HFFc6 (cell line): ENCODE data around the gene FRMD3. TPM values are rescaled to one million over a fixed set of nuclear protein-coding genes. Genes with fewer than 3 reads are reported as not detected.

Experiments
- DNase-seq: peaks from one replicate; pipeline ENCODE4 v3.0.0-alpha.2; 2018
- H3K27ac Mint-ChIP-seq: 2 replicates; pipeline ENCODE4 v1.8.0; 2020; ENCODE audit warnings: mild to moderate bottlenecking, mixed read lengths
- H3K27me3 Mint-ChIP-seq: 2 replicates; pipeline ENCODE4 v1.8.0; 2021; ENCODE audit warnings: mild to moderate bottlenecking, moderate library complexity, mixed read lengths; ENCODE audit not compliant: insufficient read depth
- H3K36me3 Mint-ChIP-seq: 2 replicates; pipeline ENCODE4 v1.8.0; 2021; ENCODE audit warnings: low read depth, mixed read lengths
- H3K4me1 Mint-ChIP-seq: 2 replicates; pipeline ENCODE4 v1.8.0; 2020; ENCODE audit warnings: low read depth, mixed read lengths
- H3K4me3 Mint-ChIP-seq: 2 replicates; pipeline ENCODE4 v1.8.0; 2020; ENCODE audit warnings: mild to moderate bottlenecking, moderate library complexity, mixed read lengths
- H3K9me3 Mint-ChIP-seq: 2 replicates; pipeline ENCODE4 v1.8.0; 2020; ENCODE audit warnings: mild to moderate bottlenecking, mixed read lengths
- CTCF ChIP-seq: fragments of 200-600 bp; sonication (generic); IDR thresholded peaks from 2 replicates; pipeline ENCODE4 v1.5.0; 2021; ENCODE audit warnings: antibody characterized with exemption, mild to moderate bottlenecking
- total RNA-seq, 6 experiments: library from RNA; stranded (reverse); fragmentation: NEBNext Ultra II Directional; extraction: Animal tissue kit (Norgen Biotek cat#: 25700); gene quantifications; 2 replicates in 1 of 6; 3 replicates in 5 of 6; pipeline ENCODE4 v1.2.3, GENCODE V29; 2021

FRMD3 gene
- total RNA-seq, 6 experiments from 2014 or later, result 4.0 to 14.9 (median 12.7) TPM

DNA sequence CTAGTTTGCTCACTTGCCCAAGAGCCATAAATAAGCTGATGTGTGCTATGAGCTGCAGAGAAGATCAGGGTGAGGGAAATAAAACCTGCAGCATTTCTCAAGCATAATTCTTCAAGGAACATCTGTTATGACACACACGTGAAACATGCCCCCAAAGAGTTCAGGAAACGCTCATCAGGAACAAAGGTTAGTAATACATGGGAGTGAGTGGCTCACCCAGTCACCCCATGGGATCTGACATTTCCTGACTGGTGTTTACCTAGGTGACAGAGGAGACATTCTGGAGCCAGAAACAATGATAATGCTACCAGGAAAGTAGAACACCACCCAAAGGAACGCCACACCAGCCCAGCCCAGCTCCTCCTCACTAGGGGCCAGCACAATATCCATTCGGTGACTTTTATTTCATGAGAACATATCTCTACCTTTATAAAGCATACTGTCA is 66.0 kb downstream of the FRMD3 start:
- Mint-ChIP-seq H3K36me3 (no peaks in the 10 kb centered on the region), H3K27me3 (peaks cover 3% of the 10 kb centered on the region; the same call in 1 of the 2 replicates), H3K4me1 (peaks cover 89% of the 10 kb centered on the region), H3K9me3 (no peaks in the 10 kb centered on the region), H3K4me3 (peak overlapping the region; percentile 70; the same call in 1 of the 2 replicates), H3K27ac (peak overlapping the region; percentile 87)
- DNase-seq, result peak; percentile 68
- no peak for TF ChIP-seq CTCF

DNA sequence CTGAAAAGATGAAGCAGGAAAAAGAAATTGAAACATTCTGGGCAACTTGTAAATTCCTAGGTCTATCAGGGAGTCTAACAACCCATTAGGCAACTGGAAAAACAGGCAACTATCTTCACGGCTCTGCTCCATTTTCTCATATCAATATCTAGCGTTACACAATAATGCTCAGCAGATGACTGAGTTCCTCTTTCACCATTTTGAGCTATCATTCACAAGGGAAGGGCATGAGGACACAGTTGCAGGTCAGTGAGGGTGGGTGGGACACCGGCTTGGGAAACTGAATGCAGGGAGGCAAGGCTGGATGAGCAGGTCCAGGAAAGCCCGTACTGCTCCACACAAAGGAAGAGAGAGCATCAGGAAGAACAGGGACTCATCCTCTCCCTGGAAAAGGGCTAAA is 67.0 kb downstream of the FRMD3 start:
- no peak for TF ChIP-seq CTCF
- Mint-ChIP-seq H3K27ac (peak overlapping the region; percentile 87), H3K9me3 (no peaks in the 10 kb centered on the region), H3K27me3 (peaks cover 3% of the 10 kb centered on the region; the same call in 1 of the 2 replicates), H3K36me3 (no peaks in the 10 kb centered on the region), H3K4me3 (peak overlapping the region; percentile 51; the same call in 1 of the 2 replicates), H3K4me1 (peaks cover 89% of the 10 kb centered on the region)
- DNase-seq, result no peak

DNA sequence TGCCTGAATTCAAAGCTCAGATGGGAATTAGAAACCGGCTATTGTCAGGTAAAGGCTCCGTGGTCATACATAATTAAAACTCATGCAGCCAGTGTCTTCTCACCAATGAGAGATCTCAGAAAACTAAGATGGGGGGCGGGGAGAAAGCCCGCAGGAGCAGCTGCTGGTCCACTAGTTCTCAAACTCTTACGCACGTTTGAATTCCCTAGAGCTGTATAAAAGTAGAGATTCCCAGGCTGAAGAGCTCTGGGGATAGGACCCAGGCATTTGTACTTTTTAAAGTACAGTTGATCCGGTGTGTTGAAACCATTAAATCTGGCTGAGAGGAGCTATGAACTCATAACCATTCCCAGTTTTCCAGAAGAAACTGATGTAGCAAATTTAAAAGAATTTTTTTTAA is 68.5 kb downstream of the FRMD3 start:
- H3K27ac Mint-ChIP-seq, result no peak overlapping the region

DNA sequence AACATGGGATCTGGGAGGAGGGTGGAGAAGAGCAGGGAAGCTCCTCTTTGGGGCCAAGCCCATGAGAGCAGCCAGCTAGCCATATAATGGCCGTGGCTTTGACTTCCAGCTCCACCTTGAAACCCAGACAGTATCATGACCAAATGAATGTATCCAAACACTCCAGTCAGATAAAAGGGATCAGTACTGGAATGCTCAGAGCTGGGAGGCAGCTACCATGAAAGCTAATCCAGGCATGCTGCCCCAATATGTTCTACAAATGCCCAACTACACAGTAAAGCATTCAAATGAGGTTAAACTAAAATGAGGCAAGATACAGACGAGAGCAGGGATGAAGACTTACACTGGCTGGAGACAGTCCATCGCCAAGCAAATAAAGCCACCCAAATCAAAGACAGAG is 69.4 kb downstream of the FRMD3 start:
- peaks cover 3% of the 10 kb centered on the region; the same call in 1 of the 2 replicates for H3K27me3 Mint-ChIP-seq
- H3K4me3 Mint-ChIP-seq, result no peak overlapping the region
- no peak for TF ChIP-seq CTCF
- peaks cover 75% of the 10 kb centered on the region for H3K4me1 Mint-ChIP-seq
- H3K27ac Mint-ChIP-seq, result no peak overlapping the region; the same call in 1 of the 2 replicates
- H3K9me3 Mint-ChIP-seq, result no peaks in the 10 kb centered on the region
- H3K36me3 Mint-ChIP-seq, result no peaks in the 10 kb centered on the region
- DNase-seq, result no peak

More for the DNA sequence above, 68.5 kb downstream of the FRMD3 start:
- H3K4me1 Mint-ChIP-seq, result peaks cover 81% of the 10 kb centered on the region
- H3K4me3 Mint-ChIP-seq, result no peak overlapping the region
- TF ChIP-seq CTCF, result no peak
- no peaks in the 10 kb centered on the region for H3K36me3 Mint-ChIP-seq
- H3K27me3 Mint-ChIP-seq, result peaks cover 3% of the 10 kb centered on the region; the same call in 1 of the 2 replicates
- no peaks in the 10 kb centered on the region for H3K9me3 Mint-ChIP-seq
- no peak for DNase-seq

- Mint-ChIP-seq H3K27me3 (peaks cover 3% of the 10 kb centered on the region; the same call in 1 of the 2 replicates), H3K4me3 (peak overlapping the region; percentile 38; the same call in 1 of the 2 replicates), H3K9me3 (no peaks in the 10 kb centered on the region), H3K27ac (no peak overlapping the region; the same call in 1 of the 2 replicates), H3K36me3 (no peaks in the 10 kb centered on the region), H3K4me1 (peaks cover 59% of the 10 kb centered on the region)
- TF ChIP-seq CTCF, result no peak
- no peak for DNase-seq
Measured at GRCh38 chr9:83466877-83467276, 71.3 kb downstream of the FRMD3 start.
